Measurements from ENCODE around the gene PLA2G15.

PLA2G15 gene

DNA sequence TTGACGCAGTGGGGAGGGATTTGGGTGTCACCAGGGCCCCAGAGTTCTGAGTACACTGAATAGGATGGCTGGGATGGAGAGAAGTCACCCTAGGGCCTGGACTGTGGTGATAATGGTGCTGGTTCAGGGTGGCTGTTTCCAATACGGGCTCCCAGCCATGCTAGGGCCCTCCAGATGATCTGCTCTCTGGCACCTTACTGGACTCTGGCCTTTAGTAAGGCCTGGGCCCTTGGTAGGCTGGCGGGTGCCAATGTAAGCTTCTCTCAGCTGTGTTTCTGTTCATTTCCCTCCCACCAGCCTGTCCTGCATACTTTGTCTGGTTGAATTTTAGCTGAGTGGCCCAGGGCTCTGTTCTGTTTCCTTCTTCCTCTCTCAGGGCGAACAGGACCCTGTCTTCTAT is 2.8 kb downstream of the PLA2G15 start:
- TF ChIP-seq, protein P1, sequence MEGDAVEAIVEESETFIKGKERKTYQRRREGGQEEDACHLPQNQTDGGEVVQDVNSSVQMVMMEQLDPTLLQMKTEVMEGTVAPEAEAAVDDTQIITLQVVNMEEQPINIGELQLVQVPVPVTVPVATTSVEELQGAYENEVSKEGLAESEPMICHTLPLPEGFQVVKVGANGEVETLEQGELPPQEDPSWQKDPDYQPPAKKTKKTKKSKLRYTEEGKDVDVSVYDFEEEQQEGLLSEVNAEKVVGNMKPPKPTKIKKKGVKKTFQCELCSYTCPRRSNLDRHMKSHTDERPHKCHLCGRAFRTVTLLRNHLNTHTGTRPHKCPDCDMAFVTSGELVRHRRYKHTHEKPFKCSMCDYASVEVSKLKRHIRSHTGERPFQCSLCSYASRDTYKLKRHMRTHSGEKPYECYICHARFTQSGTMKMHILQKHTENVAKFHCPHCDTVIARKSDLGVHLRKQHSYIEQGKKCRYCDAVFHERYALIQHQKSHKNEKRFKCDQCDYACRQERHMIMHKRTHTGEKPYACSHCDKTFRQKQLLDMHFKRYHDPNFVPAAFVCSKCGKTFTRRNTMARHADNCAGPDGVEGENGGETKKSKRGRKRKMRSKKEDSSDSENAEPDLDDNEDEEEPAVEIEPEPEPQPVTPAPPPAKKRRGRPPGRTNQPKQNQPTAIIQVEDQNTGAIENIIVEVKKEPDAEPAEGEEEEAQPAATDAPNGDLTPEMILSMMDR (IDR thresholded peaks at IDR 0.05): no peak

DNA sequence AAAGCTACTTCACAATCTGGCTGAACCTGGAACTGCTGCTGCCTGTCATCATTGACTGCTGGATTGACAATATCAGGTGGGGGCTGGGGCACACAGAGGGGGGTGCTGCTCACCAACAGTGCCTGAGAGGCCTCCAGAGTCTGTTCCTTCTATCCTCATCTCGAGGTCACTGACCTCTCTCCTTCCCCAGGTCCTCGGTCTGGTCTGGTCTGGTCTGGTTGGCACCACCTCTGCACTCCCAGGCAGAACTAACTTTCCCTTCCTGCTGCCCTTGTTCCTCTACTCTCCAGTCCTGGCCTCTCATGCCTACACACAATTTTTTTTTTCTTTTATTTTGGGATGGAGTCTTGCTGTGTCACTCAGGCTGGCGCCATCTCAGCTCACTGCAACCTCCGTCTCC is 4.2 kb downstream of the PLA2G15 start:
- TF ChIP-seq, protein P1 (IDR thresholded peaks at IDR 0.05): no peak

DNA sequence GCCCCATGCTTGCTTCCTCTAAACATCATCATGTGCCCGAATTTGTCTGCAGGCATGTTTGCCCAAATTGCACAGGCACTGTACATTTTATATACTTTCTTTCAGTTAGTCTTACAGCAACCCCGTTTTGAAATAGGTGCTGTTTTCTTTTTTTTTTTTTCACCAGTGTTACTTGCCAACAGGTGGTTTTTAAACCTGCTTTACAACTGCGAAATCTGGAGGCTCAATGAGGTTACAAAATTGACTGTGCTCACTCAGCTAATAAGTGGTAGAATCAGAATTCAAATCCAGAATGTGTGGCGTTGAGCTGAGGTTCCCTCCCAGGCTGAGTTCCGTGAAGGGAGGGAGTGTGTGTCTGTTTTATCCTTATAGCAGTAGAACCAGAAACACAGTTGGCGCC is 5.8 kb downstream of the PLA2G15 start:
- TF ChIP-seq, protein P1 (IDR thresholded peaks at IDR 0.05): no peak

DNA sequence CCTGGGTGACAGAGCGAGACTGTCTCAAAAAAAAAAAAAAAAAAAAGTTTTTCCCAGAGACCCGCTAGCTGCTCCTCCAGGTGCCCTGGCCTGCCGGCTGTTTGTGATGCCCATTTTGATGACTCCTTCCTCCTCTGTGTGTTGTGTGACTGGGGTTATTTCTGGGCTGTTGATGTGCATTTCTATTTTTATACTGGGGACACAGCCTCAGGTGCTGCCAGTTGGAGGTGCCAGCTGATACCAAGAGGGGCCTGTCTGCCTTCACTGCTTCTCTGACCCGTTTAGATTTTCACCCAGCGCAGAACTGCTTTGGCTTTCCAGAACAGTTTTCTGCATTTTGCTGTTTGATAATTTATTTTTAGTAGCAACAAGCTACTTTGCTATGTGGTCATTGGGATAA is 6.7 kb downstream of the PLA2G15 start:
- TF ChIP-seq, protein P1 (IDR thresholded peaks at IDR 0.05): no peak

DNA sequence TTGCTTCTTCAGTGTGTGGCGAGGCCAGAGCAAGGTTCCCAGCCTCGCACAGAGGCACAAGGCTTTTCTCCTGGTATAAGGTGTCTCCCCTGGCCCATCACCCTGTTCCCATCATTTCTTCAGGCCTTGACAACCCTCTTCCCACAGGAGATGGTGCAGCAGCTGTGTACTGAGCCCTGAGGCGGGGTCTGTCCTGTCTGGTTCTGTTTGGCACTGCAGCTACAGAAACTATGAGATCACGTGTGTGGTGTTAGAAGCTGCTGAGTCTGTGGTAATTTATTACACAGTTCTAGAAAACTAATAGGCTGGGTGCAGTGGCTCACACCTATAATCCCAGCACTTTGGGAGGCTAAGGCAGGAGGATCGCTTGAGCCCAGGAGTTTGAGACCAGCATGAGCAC is 7.2 kb downstream of the PLA2G15 start:
- TF ChIP-seq, protein P1 (IDR thresholded peaks at IDR 0.05): no peak

DNA sequence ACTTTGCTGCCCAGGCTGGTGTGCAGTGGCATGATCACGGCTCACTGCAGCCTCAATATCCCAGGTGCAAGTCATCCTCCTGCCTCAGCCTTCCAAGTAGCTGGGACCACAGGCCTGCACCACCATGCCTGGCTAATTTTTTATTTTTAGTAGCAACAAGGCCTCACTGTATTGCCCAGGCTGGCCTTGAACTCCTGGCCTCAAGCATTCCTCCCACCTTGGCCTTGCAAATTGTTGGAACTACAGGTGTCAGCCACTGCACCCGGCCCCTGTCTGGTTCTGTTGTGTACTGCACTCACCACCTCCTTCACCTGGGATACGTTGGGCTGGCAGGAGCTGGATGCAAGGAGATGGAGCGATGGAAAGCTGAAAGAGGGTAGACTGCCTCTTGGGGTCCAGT is 8.5 kb downstream of the PLA2G15 start:
- TF ChIP-seq, protein P1 (IDR thresholded peaks at IDR 0.05): no peak

DNA sequence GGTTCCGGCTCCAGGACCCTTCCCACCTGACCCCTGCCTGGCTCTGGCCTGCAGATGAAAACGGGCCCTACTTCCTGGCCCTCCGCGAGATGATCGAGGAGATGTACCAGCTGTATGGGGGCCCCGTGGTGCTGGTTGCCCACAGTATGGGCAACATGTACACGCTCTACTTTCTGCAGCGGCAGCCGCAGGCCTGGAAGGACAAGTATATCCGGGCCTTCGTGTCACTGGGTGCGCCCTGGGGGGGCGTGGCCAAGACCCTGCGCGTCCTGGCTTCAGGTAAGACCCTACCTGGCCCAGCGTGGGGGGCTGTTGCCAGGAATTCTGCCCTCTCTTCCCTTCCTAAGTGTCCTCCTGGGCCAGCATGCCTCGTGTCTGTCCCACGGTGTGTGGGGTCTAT is 10.5 kb downstream of the PLA2G15 start:
- TF ChIP-seq, protein P1 (IDR thresholded peaks at IDR 0.05): no peak

DNA sequence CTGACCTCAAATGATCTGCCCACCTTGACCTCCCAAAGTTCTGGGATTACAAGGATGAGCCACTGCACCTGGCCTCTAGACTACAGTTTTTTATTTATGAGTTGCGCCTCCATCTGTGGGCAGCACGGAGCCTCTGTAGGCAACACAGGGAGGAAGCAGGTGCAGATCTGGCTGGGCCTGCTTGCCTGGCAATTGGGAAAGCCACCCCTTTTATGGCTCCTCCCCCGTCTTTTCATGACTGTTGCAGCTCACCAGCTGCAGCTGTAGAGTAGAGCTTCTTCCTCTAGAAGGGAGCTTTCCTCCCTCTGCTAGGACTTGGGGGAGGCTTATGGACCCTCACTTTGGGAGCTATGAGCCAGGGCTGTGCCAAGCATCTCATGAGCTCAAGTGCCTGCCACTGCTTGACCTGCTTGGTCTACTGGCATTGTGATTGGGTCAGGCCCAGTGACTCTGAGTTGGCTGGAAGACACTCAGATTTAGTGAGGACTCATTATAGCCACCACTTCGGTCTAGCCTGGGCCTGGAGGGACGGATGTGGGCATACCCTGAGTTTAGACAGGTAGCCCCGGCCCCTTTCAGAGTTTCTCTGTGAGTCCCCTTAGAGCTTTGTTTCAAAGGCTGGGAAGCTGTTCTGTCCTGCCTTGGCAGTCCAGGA is 12.2 kb downstream of the PLA2G15 start:
- TF ChIP-seq, protein P1 (IDR thresholded peaks at IDR 0.05): no peak
